Caco-2 (cell line): ENCODE results near the gene POU2AF1. TPM values are rescaled to one million over a fixed set of nuclear protein-coding genes. Genes with fewer than 3 reads are reported as not detected.

Source experiments
- BruUV-seq: library from RNA; stranded (reverse); fragments of 400-500 nt; replicated peaks from 2 replicates; lab custom pipeline; 2021; lab: Mats Ljungman, UMichigan
- CTCF ChIA-PET: fragments of 300-600 bp; sonication (Branson Sonifier 250); formaldehyde crosslinking; loops from one replicate; lab custom pipeline; 2022; ENCODE audit warnings: antibody characterized with exemption; lab: Charles Lee
- POLR2A ChIA-PET: fragments of 300-600 bp; sonication (Branson Sonifier 250); formaldehyde crosslinking; loops from one replicate; lab custom pipeline; 2022; ENCODE audit warnings: antibody characterized with exemption; lab: Charles Lee
- DNase-seq, 2 experiments: peaks; one replicate each; pipeline versions ENCODE4 v3.0.0 to v3.0.0-alpha.2; 2020 to 2022
- H3K27me3 ChIP-seq: replicated peaks from 2 replicates; pipeline ENCODE4 v1.6.0; 2011; ENCODE audit warnings: low read length; ENCODE audit not compliant: control insufficient read depth, insufficient read depth
- H3K36me3 ChIP-seq: 2 replicates; pipeline ENCODE4 v1.5.1; 2011; ENCODE audit warnings: low read length; ENCODE audit not compliant: control insufficient read depth, insufficient read depth
- H3K4me1 ChIP-seq: fragments of 250-450 bp; sonication (Bioruptor Pico); 2 replicates; pipeline ENCODE4 v1.5.1; 2020; ENCODE audit warnings: mild to moderate bottlenecking
- H3K4me3 ChIP-seq: 2 replicates; pipeline ENCODE4 v1.5.1; 2011; ENCODE audit warnings: low read depth, mild to moderate bottlenecking, control low read depth, low read length
- H3K9me3 ChIP-seq: fragments of 250-450 bp; sonication (Bioruptor Pico); 2 replicates; pipeline ENCODE4 v1.5.1; 2020; ENCODE audit warnings: mild to moderate bottlenecking, moderate library complexity
- H3K27ac Mint-ChIP-seq: one replicate; pipeline ENCODE4 v1.8.0; 2022; ENCODE audit warnings: mixed read lengths; ENCODE audit not compliant: unreplicated experiment
- H3K27me3 Mint-ChIP-seq: one replicate; pipeline ENCODE4 v1.8.0; 2022; ENCODE audit warnings: mixed read lengths; ENCODE audit not compliant: insufficient read depth, unreplicated experiment
- H3K36me3 Mint-ChIP-seq: one replicate; pipeline ENCODE4 v1.8.0; 2022; ENCODE audit warnings: mild to moderate bottlenecking, mixed read lengths; ENCODE audit not compliant: insufficient read depth, unreplicated experiment
- H3K4me1 Mint-ChIP-seq: one replicate; pipeline ENCODE4 v1.8.0; 2022; ENCODE audit warnings: low read depth, mixed read lengths; ENCODE audit not compliant: unreplicated experiment
- H3K4me3 Mint-ChIP-seq: one replicate; pipeline ENCODE4 v1.8.0; 2022; ENCODE audit warnings: mild to moderate bottlenecking, moderate library complexity, mixed read lengths; ENCODE audit not compliant: unreplicated experiment
- H3K9me3 Mint-ChIP-seq: one replicate; pipeline ENCODE4 v1.8.0; 2022; ENCODE audit warnings: mixed read lengths; ENCODE audit not compliant: unreplicated experiment
- CTCF ChIP-seq, 2 experiments: fragments of 200-600 bp in 1 of 2; IDR thresholded peaks; 1 replicate in 1 of 2; 2 replicates in 1 of 2; pipeline versions ENCODE4 v1.5.1 to v1.8.0; 2011 to 2022; ENCODE audit warnings: antibody characterized with exemption in 1 of 2, control low read depth in 1 of 2, inconsistent platforms in 1 of 2, low read depth in 1 of 2, low read length in 1 of 2, mild to moderate bottlenecking in 1 of 2, moderate library complexity in 1 of 2; ENCODE audit not compliant: insufficient read depth in 1 of 2, severe bottlenecking in 1 of 2, unreplicated experiment in 1 of 2
- intact Hi-C: fragments of 100-400 bp; cut with micrococcal nuclease; formaldehyde crosslinking; loops from one replicate; pipeline ENCODE4 v1.10.0; 2022; ENCODE audit not compliant: unreplicated experiment
- microRNA-seq: library from miRNA; unstranded; fragments of <30 nt; microRNA quantifications from one replicate; pipeline ENCODE4 v1.2.0, GENCODE V29; 2022
- total RNA-seq: library from RNA; stranded (reverse); gene quantifications from 2 replicates; pipeline ENCODE4 v1.2.3, GENCODE V29; 2022

The POU2AF1 gene
- total RNA-seq, 1 experiment from 2014 or later, result 2.7 TPM

- TF ChIP-seq CTCF (IDR thresholded peaks at IDR 0.05; ENCODE audit: insufficient read depth in 1 of 2, low read depth in 1 of 2, low read length in 1 of 2, severe bottlenecking in 1 of 2, unreplicated experiment in 1 of 2), result no peak
- no peaks in the 10 kb centered on the region for H3K9me3 ChIP-seq
- ChIA-PET POLR2A (no interaction called here), CTCF (no interaction called here)
- no peaks in the 10 kb centered on the region for H3K36me3 Mint-ChIP-seq
- no TSS peak for BruUV-seq
- intact Hi-C loops, result no loop called here
- H3K4me3 Mint-ChIP-seq, result no peak overlapping the region
- peaks cover 48% of the 10 kb centered on the region for H3K4me1 Mint-ChIP-seq
- DNase-seq, result no peak
- H3K4me3 ChIP-seq, result no peak overlapping the region
- H3K27me3 ChIP-seq, result no peaks in the 10 kb centered on the region
- no peak overlapping the region for H3K27ac Mint-ChIP-seq
- H3K9me3 Mint-ChIP-seq, result no peaks in the 10 kb centered on the region
- H3K4me1 ChIP-seq, result peaks cover 70% of the 10 kb centered on the region
- H3K36me3 ChIP-seq, result no peaks in the 10 kb centered on the region
- no peaks in the 10 kb centered on the region for H3K27me3 Mint-ChIP-seq
Measured at GRCh38 chr11:111305162-111305802, 73.8 kb downstream of the POU2AF1 start.

GRCh38 chr11:111303461-111303860 lies 75.6 kb downstream of the POU2AF1 start:
- no peaks in the 10 kb centered on the region for H3K36me3 Mint-ChIP-seq
- no peaks in the 10 kb centered on the region for H3K9me3 ChIP-seq
- no peak overlapping the region for H3K4me3 ChIP-seq
- no peaks in the 10 kb centered on the region for H3K27me3 ChIP-seq
- no TSS peak for BruUV-seq
- no peaks in the 10 kb centered on the region for H3K9me3 Mint-ChIP-seq
- no peak overlapping the region for H3K27ac Mint-ChIP-seq
- H3K4me3 Mint-ChIP-seq, result peak overlapping the region; percentile 13
- ChIA-PET CTCF (interaction anchor here (0.6 to 2.3 kb wide), 8 partner anchors 17 to 143 kb away, joined by 3 to 18 read pairs (median 4); no protein-coding TSS in a partner anchor), POLR2A (interaction anchor here (0.6 to 1.2 kb wide), 4 partner anchors 30 to 1087 kb away, joined by 3 read pairs; no protein-coding TSS in a partner anchor)
- DNase-seq, result peak; percentile 56 to 69
- no peaks in the 10 kb centered on the region for H3K27me3 Mint-ChIP-seq
- intact Hi-C loops, result loop anchor here (1.0 kb wide), 2 partner anchors 32 to 57 kb away; no protein-coding TSS in a partner anchor
- no peaks in the 10 kb centered on the region for H3K36me3 ChIP-seq
- no peak for TF ChIP-seq CTCF (IDR thresholded peaks at IDR 0.05; ENCODE audit: insufficient read depth in 1 of 2, low read depth in 1 of 2, low read length in 1 of 2, severe bottlenecking in 1 of 2, unreplicated experiment in 1 of 2)
- H3K4me1 Mint-ChIP-seq, result peaks cover 47% of the 10 kb centered on the region
- peaks cover 62% of the 10 kb centered on the region for H3K4me1 ChIP-seq

GRCh38 chr11:111302298-111302697 lies 76.8 kb downstream of the POU2AF1 start:
- intact Hi-C loops, result no loop called here

More at GRCh38 chr11:111302298-111302697, 76.8 kb downstream of the POU2AF1 start:
- POLR2A ChIA-PET, result no interaction called here
- no peak overlapping the region for H3K27ac Mint-ChIP-seq
- H3K9me3 Mint-ChIP-seq, result no peaks in the 10 kb centered on the region
- Histone ChIP-seq H3K27me3 (no peaks in the 10 kb centered on the region), H3K4me3 (no peak overlapping the region), H3K4me1 (peaks cover 51% of the 10 kb centered on the region), H3K9me3 (no peaks in the 10 kb centered on the region), H3K36me3 (no peaks in the 10 kb centered on the region)
- CTCF ChIA-PET, result interaction anchor here (0.7 to 2.3 kb wide), 3 partner anchors 57 to 125 kb away, joined by 3 to 18 read pairs (median 3); no protein-coding TSS in a partner anchor
- DNase-seq, result no peak
- no peak overlapping the region for H3K4me3 Mint-ChIP-seq
- TF ChIP-seq CTCF (IDR thresholded peaks at IDR 0.05; ENCODE audit: insufficient read depth in 1 of 2, low read depth in 1 of 2, low read length in 1 of 2, severe bottlenecking in 1 of 2, unreplicated experiment in 1 of 2), result no peak
- H3K27me3 Mint-ChIP-seq, result no peaks in the 10 kb centered on the region
- BruUV-seq, result no TSS peak
- H3K36me3 Mint-ChIP-seq, result peaks cover under 1% of the 10 kb centered on the region
- H3K4me1 Mint-ChIP-seq, result peaks cover 39% of the 10 kb centered on the region

Small RNAs within 50 kb of the gene (microRNA-seq; reads per million reads assigned to microRNA genes)
- not detected for gene MIR4491

Other genes with a start within 250 kb of the POU2AF1 start
- not detected in 2 replicates for gene POU2AF2, start 133.6 kb downstream of the POU2AF1 start, total RNA-seq
- gene POU2AF3, start 80.7 kb downstream of the POU2AF1 start, total RNA-seq, result 7.0 and 8.6 TPM in 2 replicates
- 0.61 and 1.2 TPM in 2 replicates for gene BTG4, start 133.1 kb upstream of the POU2AF1 start, total RNA-seq
- gene HOATZ, start 135.5 kb upstream of the POU2AF1 start, total RNA-seq, result not detected in 2 replicates
- gene LAYN, start 161.4 kb upstream of the POU2AF1 start, total RNA-seq, result 0.79 and 1.6 TPM in 2 replicates
- gene SIK2, start 223.2 kb upstream of the POU2AF1 start, total RNA-seq, result 37.3 and 40.2 TPM in 2 replicates